ENCODE data around the gene EEF1AKMT3. TPM values are rescaled to one million over a fixed set of nuclear protein-coding genes. Genes with fewer than 3 reads are reported as not detected.

EEF1AKMT3 gene
- total RNA-seq, 2 donors from 2014 or later = 3.7 to 5.8 TPM

- Mint-ChIP-seq H3K9me3 (no peaks in the 10 kb centered on the region), H3K27ac (no peak overlapping the region), H3K27me3 (ENCODE audit: insufficient read depth) (no peaks in the 10 kb centered on the region), H3K4me3 (no peak overlapping the region), H3K36me3 (ENCODE audit: low read depth) (peaks cover 62% of the 10 kb centered on the region), H3K4me1 (no peaks in the 10 kb centered on the region)
- no peak for TF ChIP-seq CTCF (conservative IDR thresholded peaks at IDR 0.05)
- no peaks in the 10 kb centered on the region for H3K27me3 ChIP-seq (ENCODE audit: control insufficient read depth, insufficient read depth, low read length, poor library complexity, severe bottlenecking)
- no peak for DNase-seq
- no peak overlapping the region for H3K9ac ChIP-seq (ENCODE audit: extremely low read depth, low read length, poor library complexity, severe bottlenecking)
- no peak overlapping the region for H3K4me3 ChIP-seq (ENCODE audit: low read length)
- 82 to 100% methylated on average over 1 of the region's 1 CpG for WGBS, 2 experiments (ENCODE audit: insufficient coverage in 1 of 2, insufficient read length in 1 of 2)
- H3K27ac ChIP-seq (ENCODE audit: low read depth, low read length) = no peak overlapping the region
- peaks cover 74% of the 10 kb centered on the region for H3K36me3 ChIP-seq (ENCODE audit: control insufficient read depth, insufficient read depth, low read length)
- no peaks in the 10 kb centered on the region for H3K9me3 ChIP-seq (ENCODE audit: control insufficient read depth, low read length)
- H3K4me1 ChIP-seq (ENCODE audit: control insufficient read depth, insufficient read depth, low read length) = no peaks in the 10 kb centered on the region
These were observed 21.5 kb downstream of the EEF1AKMT3 start for GRCh38 chr12:57793920-57794319.

GRCh38 chr12:57795354-57795753, 22.9 kb downstream of the EEF1AKMT3 start:
- WGBS, 2 experiments (ENCODE audit: insufficient coverage in 1 of 2, insufficient read length in 1 of 2) = 99 to 100% methylated on average over 2 to 6 of the region's 6 CpGs
- Mint-ChIP-seq H3K27me3 (ENCODE audit: insufficient read depth) (no peaks in the 10 kb centered on the region), H3K4me3 (no peak overlapping the region), H3K4me1 (no peaks in the 10 kb centered on the region), H3K36me3 (ENCODE audit: low read depth) (peaks cover 54% of the 10 kb centered on the region), H3K27ac (no peak overlapping the region), H3K9me3 (no peaks in the 10 kb centered on the region)
- H3K27ac ChIP-seq (ENCODE audit: low read depth, low read length) = no peak overlapping the region
- H3K36me3 ChIP-seq (ENCODE audit: control insufficient read depth, insufficient read depth, low read length) = peaks cover 72% of the 10 kb centered on the region
- no peak overlapping the region for H3K4me3 ChIP-seq (ENCODE audit: low read length)
- H3K4me1 ChIP-seq (ENCODE audit: control insufficient read depth, insufficient read depth, low read length) = no peaks in the 10 kb centered on the region
- no peak for TF ChIP-seq CTCF (conservative IDR thresholded peaks at IDR 0.05)
- H3K9ac ChIP-seq (ENCODE audit: extremely low read depth, low read length, poor library complexity, severe bottlenecking) = no peak overlapping the region
- no peak for DNase-seq
- H3K27me3 ChIP-seq (ENCODE audit: control insufficient read depth, insufficient read depth, low read length, poor library complexity, severe bottlenecking) = no peaks in the 10 kb centered on the region
- H3K9me3 ChIP-seq (ENCODE audit: control insufficient read depth, low read length) = no peaks in the 10 kb centered on the region

GRCh38 chr12:57796996-57797395, 24.6 kb downstream of the EEF1AKMT3 start:
- Histone ChIP-seq H3K4me3 (ENCODE audit: low read length) (no peak overlapping the region), H3K9me3 (ENCODE audit: control insufficient read depth, low read length) (no peaks in the 10 kb centered on the region), H3K27me3 (ENCODE audit: control insufficient read depth, insufficient read depth, low read length, poor library complexity, severe bottlenecking) (no peaks in the 10 kb centered on the region), H3K36me3 (ENCODE audit: control insufficient read depth, insufficient read depth, low read length) (peaks cover 64% of the 10 kb centered on the region), H3K4me1 (ENCODE audit: control insufficient read depth, insufficient read depth, low read length) (no peaks in the 10 kb centered on the region), H3K27ac (ENCODE audit: low read depth, low read length) (no peak overlapping the region), H3K9ac (ENCODE audit: extremely low read depth, low read length, poor library complexity, severe bottlenecking) (no peak overlapping the region)
- Mint-ChIP-seq H3K36me3 (ENCODE audit: low read depth) (peaks cover 45% of the 10 kb centered on the region), H3K9me3 (no peaks in the 10 kb centered on the region), H3K4me3 (no peak overlapping the region), H3K4me1 (no peaks in the 10 kb centered on the region), H3K27ac (no peak overlapping the region), H3K27me3 (ENCODE audit: insufficient read depth) (no peaks in the 10 kb centered on the region)
- WGBS, 2 experiments (ENCODE audit: insufficient coverage in 1 of 2, insufficient read length in 1 of 2) = 100% methylated on average over 1 of the region's 1 CpG; no CpG with 5 or more reads in 1 of the 2 experiments
- TF ChIP-seq CTCF (conservative IDR thresholded peaks at IDR 0.05) = no peak
- no peak for DNase-seq

Data from endodermal cell (in vitro differentiated cells).